ENCODE results near the gene CRACR2A.

CRACR2A gene

DNA sequence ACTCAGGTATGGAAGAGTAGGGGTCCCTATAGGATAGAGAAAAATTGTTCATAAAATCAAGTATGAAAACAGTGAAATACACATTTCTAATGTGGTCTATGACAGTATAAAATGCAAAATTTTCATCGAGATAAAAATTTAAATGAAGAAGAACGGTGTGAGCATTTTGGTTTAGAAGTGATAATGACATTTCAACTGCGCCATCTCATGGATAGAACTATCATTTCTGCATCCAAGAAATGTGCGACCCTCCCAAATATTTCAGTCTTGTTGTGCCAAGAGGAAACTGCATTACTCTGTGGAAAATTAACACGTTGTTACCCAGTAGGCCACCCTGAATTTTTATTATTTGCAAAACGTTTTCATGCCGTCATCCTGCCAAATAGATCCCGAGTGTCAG is 108.8 kb downstream of the CRACR2A start:
- DNase-seq = no peak

- peak; percentile 32 for DNase-seq
These were observed 111.4 kb downstream of the CRACR2A start for GRCh38 chr12:3641428-3642018.

DNA sequence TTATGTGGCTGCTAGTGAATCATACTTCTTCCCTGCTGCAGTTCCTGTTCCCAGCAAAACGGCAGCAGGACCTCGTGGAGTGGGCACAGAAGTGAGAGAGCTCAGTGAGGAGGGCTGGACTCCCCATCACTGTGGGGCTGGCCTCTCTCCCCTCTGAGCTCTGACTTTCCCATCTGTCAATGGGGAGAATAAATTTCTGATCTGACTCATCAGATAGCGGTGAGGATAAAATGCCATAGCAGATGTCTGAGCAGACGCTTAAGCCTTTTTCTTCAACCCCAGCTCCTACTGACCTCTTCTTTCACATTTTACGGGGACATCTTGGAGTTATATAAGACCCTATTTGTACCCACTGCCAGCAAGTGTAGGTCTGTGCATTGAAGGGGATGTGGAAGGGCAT is 116.6 kb downstream of the CRACR2A start:
- DNase-seq = no peak

DNA sequence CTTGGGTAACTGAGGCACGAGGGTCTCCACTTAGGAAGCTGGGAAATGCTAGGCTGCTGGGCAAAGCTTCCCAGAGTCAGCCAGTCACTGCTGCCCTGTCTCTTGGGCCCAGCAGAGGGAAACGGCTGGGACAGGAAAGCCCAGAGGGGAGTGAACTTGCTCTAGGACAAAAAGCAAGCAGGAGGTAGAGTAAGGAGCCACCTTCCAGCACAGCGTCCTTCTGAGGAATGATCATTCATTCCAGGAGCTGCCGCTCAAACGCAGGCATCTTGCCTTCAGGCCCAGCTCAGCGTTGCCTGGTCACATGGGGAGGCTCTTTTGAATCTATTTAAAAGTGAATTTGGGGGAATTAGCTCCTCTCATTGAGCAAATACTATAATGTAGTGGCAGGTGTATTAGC is 118.6 kb downstream of the CRACR2A start:
- DNase-seq = no peak

DNA sequence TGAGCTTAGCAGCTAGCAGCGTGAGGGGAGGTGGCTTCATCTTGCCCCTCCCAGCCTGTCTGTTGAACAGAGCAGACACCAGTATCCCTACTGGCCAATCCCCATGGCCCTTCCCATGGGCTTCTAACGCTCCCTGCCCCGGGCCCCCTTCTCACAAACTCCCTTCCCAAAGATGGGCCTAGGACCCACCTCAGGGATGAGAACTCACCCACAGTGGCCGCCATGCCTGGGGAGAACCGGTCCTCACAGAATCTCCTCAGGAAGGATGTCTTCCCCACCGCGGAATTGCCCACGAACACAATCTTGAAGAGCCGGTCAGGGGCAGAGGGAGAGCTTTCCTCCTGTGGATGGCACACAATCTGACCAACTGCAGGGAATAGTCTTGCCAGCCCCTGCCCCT is 119.5 kb downstream of the CRACR2A start:
- DNase-seq = no peak

GRCh38 chr12:3632754-3633153 is 120.2 kb downstream of the CRACR2A start:
- no peak for DNase-seq

DNA sequence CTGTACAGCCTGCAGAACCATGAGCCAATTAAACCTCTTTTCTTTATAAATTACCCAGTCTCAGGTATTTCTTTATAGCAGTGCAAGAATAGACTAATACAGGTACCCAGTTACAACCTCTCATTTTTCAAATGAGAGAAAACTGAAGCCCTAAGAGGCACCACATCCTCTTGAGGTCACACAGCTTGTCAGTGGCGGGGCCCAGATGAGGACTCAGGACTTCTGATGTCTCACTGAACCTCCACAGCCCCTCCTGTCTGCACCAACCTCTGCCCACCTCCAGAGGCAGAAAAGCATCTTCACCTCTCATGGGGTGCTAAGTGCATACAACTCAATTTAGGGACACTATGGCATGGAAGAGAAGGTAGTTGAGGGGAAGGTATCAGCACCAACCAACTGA is 120.7 kb downstream of the CRACR2A start:
- no peak for DNase-seq

DNA sequence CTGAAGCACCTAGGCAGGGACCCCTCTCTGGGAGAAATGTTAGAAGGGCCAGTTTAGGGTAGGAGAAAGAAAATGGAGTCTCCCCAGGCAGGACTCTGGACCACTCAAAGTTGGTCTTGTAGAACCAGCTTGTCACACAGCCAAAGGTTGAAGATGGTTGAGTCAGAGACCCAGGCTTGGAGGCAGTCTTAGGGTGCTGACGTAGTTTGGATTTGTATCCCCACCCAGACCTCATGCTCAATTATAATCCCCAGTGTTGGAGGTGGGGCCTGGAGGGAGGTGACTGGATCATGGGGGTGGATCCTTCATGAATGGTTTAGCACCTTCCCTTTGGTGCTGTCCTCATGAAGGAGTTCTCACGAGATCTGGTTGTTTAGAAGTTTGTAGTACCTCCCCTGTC is 121.2 kb downstream of the CRACR2A start:
- no peak for DNase-seq

DNA sequence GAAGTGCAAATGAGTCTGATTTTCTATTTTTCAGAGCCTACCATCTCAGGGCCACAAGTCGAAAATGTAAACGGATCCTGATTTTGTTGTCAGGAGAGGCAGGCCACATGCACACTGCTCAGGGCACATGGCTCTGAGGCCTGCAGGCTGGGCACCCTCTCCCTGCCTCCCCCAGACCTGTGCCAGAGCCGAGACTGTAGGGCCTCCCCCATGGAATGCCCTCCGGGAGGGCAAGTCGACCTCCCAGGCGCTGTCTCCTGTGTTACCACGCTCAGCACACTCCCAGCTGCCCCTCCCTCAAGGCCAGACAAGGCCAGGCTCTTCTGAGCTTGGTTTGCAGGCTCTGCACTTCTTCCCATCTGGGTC is 121.7 kb downstream of the CRACR2A start:
- DNase-seq = no peak

- no peak for DNase-seq
These were observed 122.2 kb downstream of the CRACR2A start for GRCh38 chr12:3630621-3631271.

- DNase-seq = no peak
These were observed 122.8 kb downstream of the CRACR2A start for GRCh38 chr12:3630111-3630510.

DNA sequence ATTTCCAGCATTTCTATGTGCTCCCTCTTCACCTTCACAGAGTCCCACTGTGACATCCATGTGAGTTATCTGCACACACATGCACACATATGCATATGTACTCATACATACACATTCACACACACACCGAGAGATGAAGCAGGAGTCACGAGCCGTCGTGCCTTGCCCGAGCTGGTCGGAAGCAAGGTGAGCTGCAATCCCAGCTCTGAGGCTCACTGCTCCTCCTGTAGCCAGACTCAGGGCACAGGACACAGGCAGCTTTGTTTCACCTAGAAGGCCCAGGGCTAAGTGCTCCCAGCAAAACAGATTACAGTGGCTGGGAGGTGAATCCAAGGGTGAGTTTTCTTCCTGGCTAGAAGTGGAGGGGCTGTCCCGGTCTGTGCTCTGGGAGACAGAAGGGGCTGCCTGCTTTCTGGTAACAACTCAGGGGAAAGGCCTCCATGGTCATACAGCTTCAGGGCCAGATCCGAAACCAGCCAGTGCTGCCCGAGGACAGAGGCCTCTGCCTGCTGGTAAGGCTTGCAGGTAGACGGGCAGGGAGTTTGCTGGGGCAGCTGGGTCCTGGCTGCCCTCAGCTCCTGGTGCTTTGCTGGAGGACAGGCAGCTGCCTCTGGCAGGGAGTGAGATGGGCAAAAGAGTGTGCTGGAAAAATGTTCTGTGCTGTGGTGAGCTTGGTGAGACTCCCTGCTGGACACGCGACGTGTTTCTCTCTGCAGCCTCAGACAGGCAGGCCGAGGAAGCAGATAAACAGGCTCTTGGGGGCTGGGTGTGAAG is 123.7 kb downstream of the CRACR2A start:
- no peak for DNase-seq

DNA sequence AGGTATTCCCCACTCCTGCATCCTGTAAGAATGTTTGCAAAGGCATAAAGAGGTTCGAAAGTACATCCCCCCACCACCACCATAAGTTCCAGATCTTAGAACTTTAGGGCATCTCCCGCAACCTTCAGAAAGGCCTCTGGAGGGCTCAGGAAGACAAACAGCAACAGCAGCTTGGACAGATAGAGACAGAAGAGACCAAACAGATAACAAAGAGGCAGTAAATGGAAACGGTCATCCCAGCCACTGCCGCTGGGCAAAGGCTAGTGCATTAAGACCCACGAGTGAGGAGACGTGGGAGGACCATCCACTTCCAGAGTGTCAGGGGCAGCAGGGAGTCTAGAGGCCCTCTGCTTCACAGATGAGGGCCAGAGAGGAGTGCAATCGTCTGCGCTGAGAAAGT is 124.3 kb downstream of the CRACR2A start:
- no peak for DNase-seq

GRCh38 chr12:3627336-3627735 is 125.6 kb downstream of the CRACR2A start:
- DNase-seq = no peak

- no peak for DNase-seq
These were observed 128.6 kb downstream of the CRACR2A start for GRCh38 chr12:3624273-3624672.

DNA sequence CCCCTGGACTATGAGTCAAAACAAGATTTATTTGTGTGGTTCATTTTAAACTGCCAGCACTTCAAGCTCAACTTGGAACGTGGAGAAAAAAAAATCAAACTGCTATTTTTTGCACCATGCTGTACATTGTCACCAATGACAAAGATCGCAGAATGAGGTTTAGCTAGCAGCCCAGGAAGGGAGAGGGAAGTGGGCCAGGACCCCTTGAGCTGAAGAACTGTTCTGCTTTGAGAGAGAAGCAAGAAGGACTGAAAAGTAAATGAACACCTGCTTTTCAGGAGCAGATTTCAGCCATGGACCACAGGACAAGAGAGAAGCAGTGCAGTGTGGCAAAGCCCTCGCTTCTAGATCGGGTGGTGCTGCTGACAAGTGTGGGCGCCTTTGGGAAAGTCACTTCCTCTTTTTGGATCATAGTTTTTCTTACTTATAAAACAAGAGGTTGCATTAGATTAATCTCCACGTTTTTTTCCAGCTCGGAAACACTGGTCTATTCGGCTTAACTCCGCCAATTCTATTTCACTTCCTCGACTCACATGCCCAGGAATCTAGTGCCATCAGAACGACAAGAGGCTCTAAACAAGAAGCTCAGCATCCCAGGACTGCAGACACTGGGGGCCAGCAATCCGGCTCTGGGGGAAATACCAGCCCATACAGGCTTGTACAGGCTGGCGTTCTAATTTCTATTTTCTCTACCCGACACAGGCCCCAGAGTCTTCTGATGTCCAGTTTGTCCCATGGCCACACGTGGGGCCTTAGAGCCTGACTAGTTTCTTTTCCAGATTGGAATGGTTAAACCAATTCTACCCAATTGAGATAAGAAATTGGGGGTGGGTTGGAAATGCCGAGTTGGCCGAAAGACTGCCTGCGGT is 129.9 kb downstream of the CRACR2A start:
- DNase-seq = no peak

DNA sequence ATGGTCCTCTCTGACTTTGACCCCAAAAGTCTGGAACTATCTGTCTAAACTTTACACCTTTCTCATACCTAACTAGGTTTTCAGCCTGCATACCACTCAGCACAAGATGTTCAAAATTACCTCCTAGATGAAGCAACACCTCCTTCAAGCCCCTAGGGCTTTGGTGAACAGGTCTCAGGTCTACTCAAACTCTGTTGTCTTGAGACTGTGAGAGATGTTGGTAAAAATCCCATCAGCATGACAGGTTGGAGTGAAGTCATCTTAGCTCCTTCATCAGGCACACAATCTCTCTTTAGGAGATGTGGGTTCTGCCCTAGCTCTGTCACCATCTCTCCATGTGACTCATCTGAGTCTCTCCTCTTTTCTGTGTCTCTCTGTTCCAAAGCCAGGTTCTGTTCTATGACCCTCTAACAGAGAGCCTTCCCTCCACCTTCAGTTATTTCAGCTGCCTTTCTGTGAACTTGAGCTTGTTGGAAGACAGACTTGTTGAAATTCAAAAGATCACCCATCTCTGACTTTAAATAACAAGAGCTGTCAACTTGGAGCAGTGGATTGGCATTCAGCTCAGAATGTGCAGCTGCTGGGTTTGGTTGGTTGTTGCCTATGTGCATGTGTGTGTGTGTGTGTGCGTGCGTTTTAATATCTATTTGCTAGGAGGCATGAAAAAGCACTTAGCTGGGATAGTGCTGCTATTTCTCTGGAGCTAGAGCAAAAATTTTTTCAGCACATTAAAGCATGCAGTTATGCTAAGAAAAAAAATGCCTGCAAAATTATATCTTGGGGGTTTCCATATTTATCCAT is 130.7 kb downstream of the CRACR2A start:
- DNase-seq = no peak

GRCh38 chr12:3620856-3621255 is 132.1 kb downstream of the CRACR2A start:
- DNase-seq = no peak

DNA sequence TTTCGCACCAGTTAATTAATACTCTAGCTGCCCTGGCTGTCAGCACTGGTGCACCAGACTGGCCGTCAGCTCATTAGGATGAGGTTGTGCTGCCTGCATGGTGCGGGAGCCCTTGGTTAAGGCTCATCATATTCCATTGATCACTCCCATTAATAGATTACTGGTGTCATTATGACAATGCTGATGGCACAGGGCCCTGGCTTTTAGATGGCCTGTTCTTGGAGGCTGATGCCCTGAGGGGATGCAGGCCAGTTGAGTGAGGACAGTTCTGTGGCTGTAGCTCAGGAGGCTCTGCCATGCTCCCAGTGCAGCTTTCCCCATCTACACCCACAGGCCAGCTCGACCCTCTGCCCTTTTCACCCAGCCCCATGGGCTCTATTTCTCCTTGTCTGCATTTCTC is 135.3 kb downstream of the CRACR2A start:
- no peak for DNase-seq

GRCh38 chr12:3615862-3616261 is 137.0 kb downstream of the CRACR2A start:
- no peak for DNase-seq

DNA sequence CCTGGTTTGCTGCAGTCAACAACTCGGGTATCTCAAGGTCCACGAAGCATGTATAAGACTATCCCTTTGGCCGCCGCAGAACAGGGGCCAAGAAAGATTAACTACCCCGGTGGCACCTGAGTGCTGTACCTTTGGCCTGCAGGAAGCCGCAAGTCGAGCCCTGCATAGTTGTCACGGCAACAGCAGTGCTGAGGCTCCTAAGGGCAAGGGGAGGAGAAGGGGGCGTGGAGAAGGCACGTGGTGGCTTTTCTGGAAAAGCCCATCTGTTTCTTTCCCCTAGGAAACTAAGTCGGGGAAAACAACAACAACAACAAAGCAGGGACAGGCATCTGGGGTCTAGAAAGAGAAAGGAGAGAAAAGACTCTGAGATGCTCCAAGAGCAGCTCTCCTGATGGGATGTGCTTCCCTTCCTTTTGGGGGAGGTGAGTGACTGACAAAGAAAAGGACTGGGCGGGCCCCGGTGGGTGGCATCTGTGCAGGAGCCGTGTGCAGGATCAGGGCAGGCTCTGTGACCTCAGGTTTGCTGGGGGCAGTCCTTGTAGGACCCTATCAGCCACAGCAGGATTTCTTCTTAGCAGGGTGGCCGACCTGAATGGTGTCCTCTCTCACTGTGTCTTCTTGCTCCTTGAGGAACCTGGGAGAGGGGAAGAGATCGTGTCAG is 138.0 kb downstream of the CRACR2A start:
- no peak for DNase-seq

All from kidney glomerular epithelial cell (primary cell).